ENCODE data around the gene ANXA8.

Gene ANXA8

GRCh38 chr10:47447705-47448104 lies 36.2 kb downstream of the ANXA8 start:
- no peaks in the 10 kb centered on the region for H3K36me3 ChIP-seq (ENCODE audit: control insufficient read depth, insufficient read depth, low read length)

GRCh38 chr10:47447209-47447608 lies 36.7 kb downstream of the ANXA8 start:
- Histone ChIP-seq H3K36me3 (ENCODE audit: control insufficient read depth, insufficient read depth, low read length) (no peaks in the 10 kb centered on the region), H3K4me3 (ENCODE audit: insufficient read depth, low read depth, low read length) (no peak overlapping the region), H3K9me3 (ENCODE audit: control insufficient read depth, low read length) (no peaks in the 10 kb centered on the region), H3K4me1 (ENCODE audit: control insufficient read depth, insufficient read depth, low read length) (no peaks in the 10 kb centered on the region), H3K27me3 (ENCODE audit: control insufficient read depth, insufficient read depth, low read length, poor library complexity, severe bottlenecking) (no peaks in the 10 kb centered on the region), H3K27ac (ENCODE audit: insufficient read depth, low read depth, low read length, poor library complexity, severe bottlenecking) (no peak overlapping the region)
- WGBS, 2 experiments, result 94 to 98% methylated on average over 4 of the region's 4 CpGs

More at GRCh38 chr10:47447705-47448104, 36.2 kb downstream of the ANXA8 start:
- H3K9me3 ChIP-seq (ENCODE audit: control insufficient read depth, low read length), result no peaks in the 10 kb centered on the region
- 81 to 86% methylated on average over 3 of the region's 3 CpGs for WGBS, 2 experiments
- no peaks in the 10 kb centered on the region for H3K4me1 ChIP-seq (ENCODE audit: control insufficient read depth, insufficient read depth, low read length)
- H3K4me3 ChIP-seq (ENCODE audit: insufficient read depth, low read depth, low read length), result no peak overlapping the region
- no peak overlapping the region for H3K27ac ChIP-seq (ENCODE audit: insufficient read depth, low read depth, low read length, poor library complexity, severe bottlenecking)
- H3K27me3 ChIP-seq (ENCODE audit: control insufficient read depth, insufficient read depth, low read length, poor library complexity, severe bottlenecking), result no peaks in the 10 kb centered on the region

- Histone ChIP-seq H3K4me1 (ENCODE audit: control insufficient read depth, insufficient read depth, low read length) (no peaks in the 10 kb centered on the region), H3K4me3 (ENCODE audit: insufficient read depth, low read depth, low read length) (no peak overlapping the region)
- WGBS, 2 experiments, result 88% methylated on average over 1 of the region's 1 CpG; no CpG with 5 or more reads in 1 of the 2 experiments
Observed at GRCh38 chr10:47445720-47446119, 38.2 kb downstream of the ANXA8 start.

GRCh38 chr10:47444047-47444446 lies 39.9 kb downstream of the ANXA8 start:
- H3K27me3 ChIP-seq (ENCODE audit: control insufficient read depth, insufficient read depth, low read length, poor library complexity, severe bottlenecking), result no peaks in the 10 kb centered on the region
- H3K27ac ChIP-seq (ENCODE audit: insufficient read depth, low read depth, low read length, poor library complexity, severe bottlenecking), result no peak overlapping the region
- no peak overlapping the region for H3K4me3 ChIP-seq (ENCODE audit: insufficient read depth, low read depth, low read length)
- no peaks in the 10 kb centered on the region for H3K9me3 ChIP-seq (ENCODE audit: control insufficient read depth, low read length)
- no peaks in the 10 kb centered on the region for H3K36me3 ChIP-seq (ENCODE audit: control insufficient read depth, insufficient read depth, low read length)
- 76 to 86% methylated on average over 2 of the region's 2 CpGs for WGBS, 2 experiments
- H3K4me1 ChIP-seq (ENCODE audit: control insufficient read depth, insufficient read depth, low read length), result no peaks in the 10 kb centered on the region

More at GRCh38 chr10:47445720-47446119, 38.2 kb downstream of the ANXA8 start:
- Histone ChIP-seq H3K27me3 (ENCODE audit: control insufficient read depth, insufficient read depth, low read length, poor library complexity, severe bottlenecking) (no peaks in the 10 kb centered on the region), H3K36me3 (ENCODE audit: control insufficient read depth, insufficient read depth, low read length) (no peaks in the 10 kb centered on the region), H3K9me3 (ENCODE audit: control insufficient read depth, low read length) (no peaks in the 10 kb centered on the region), H3K27ac (ENCODE audit: insufficient read depth, low read depth, low read length, poor library complexity, severe bottlenecking) (no peak overlapping the region)

GRCh38 chr10:47443145-47443544 lies 40.8 kb downstream of the ANXA8 start:
- Histone ChIP-seq H3K9me3 (ENCODE audit: control insufficient read depth, low read length) (no peaks in the 10 kb centered on the region), H3K36me3 (ENCODE audit: control insufficient read depth, insufficient read depth, low read length) (no peaks in the 10 kb centered on the region), H3K27ac (ENCODE audit: insufficient read depth, low read depth, low read length, poor library complexity, severe bottlenecking) (no peak overlapping the region), H3K4me3 (ENCODE audit: insufficient read depth, low read depth, low read length) (no peak overlapping the region), H3K27me3 (ENCODE audit: control insufficient read depth, insufficient read depth, low read length, poor library complexity, severe bottlenecking) (no peaks in the 10 kb centered on the region), H3K4me1 (ENCODE audit: control insufficient read depth, insufficient read depth, low read length) (no peaks in the 10 kb centered on the region)
- 89 to 96% methylated on average over 2 of the region's 2 CpGs for WGBS, 2 experiments

GRCh38 chr10:47442351-47442750 lies 41.6 kb downstream of the ANXA8 start:
- no peaks in the 10 kb centered on the region for H3K9me3 ChIP-seq (ENCODE audit: control insufficient read depth, low read length)
- whole genome bisulfite sequencing, 2 experiments, result 93 to 94% methylated on average over 5 of the region's 5 CpGs
- no peaks in the 10 kb centered on the region for H3K36me3 ChIP-seq (ENCODE audit: control insufficient read depth, insufficient read depth, low read length)
- H3K4me3 ChIP-seq (ENCODE audit: insufficient read depth, low read depth, low read length), result no peak overlapping the region
- H3K27ac ChIP-seq (ENCODE audit: insufficient read depth, low read depth, low read length, poor library complexity, severe bottlenecking), result no peak overlapping the region
- H3K27me3 ChIP-seq (ENCODE audit: control insufficient read depth, insufficient read depth, low read length, poor library complexity, severe bottlenecking), result no peaks in the 10 kb centered on the region
- H3K4me1 ChIP-seq (ENCODE audit: control insufficient read depth, insufficient read depth, low read length), result no peaks in the 10 kb centered on the region

GRCh38 chr10:47441938-47442337 lies 42.0 kb downstream of the ANXA8 start:
- no peaks in the 10 kb centered on the region for H3K9me3 ChIP-seq (ENCODE audit: control insufficient read depth, low read length)
- WGBS, 2 experiments, result 86% methylated on average over 4 of the region's 4 CpGs

GRCh38 chr10:47440207-47440606 lies 43.7 kb downstream of the ANXA8 start:
- no peak overlapping the region for H3K27ac ChIP-seq (ENCODE audit: insufficient read depth, low read depth, low read length, poor library complexity, severe bottlenecking)
- no peaks in the 10 kb centered on the region for H3K9me3 ChIP-seq (ENCODE audit: control insufficient read depth, low read length)
- H3K4me1 ChIP-seq (ENCODE audit: control insufficient read depth, insufficient read depth, low read length), result no peaks in the 10 kb centered on the region
- H3K4me3 ChIP-seq (ENCODE audit: insufficient read depth, low read depth, low read length), result no peak overlapping the region
- WGBS, 2 experiments, result 92 to 95% methylated on average over 4 of the region's 4 CpGs
- H3K27me3 ChIP-seq (ENCODE audit: control insufficient read depth, insufficient read depth, low read length, poor library complexity, severe bottlenecking), result no peaks in the 10 kb centered on the region
- H3K36me3 ChIP-seq (ENCODE audit: control insufficient read depth, insufficient read depth, low read length), result no peaks in the 10 kb centered on the region

More at GRCh38 chr10:47441938-47442337, 42.0 kb downstream of the ANXA8 start:
- no peak overlapping the region for H3K27ac ChIP-seq (ENCODE audit: insufficient read depth, low read depth, low read length, poor library complexity, severe bottlenecking)
- no peaks in the 10 kb centered on the region for H3K36me3 ChIP-seq (ENCODE audit: control insufficient read depth, insufficient read depth, low read length)
- no peaks in the 10 kb centered on the region for H3K4me1 ChIP-seq (ENCODE audit: control insufficient read depth, insufficient read depth, low read length)
- no peaks in the 10 kb centered on the region for H3K27me3 ChIP-seq (ENCODE audit: control insufficient read depth, insufficient read depth, low read length, poor library complexity, severe bottlenecking)
- H3K4me3 ChIP-seq (ENCODE audit: insufficient read depth, low read depth, low read length), result no peak overlapping the region

GRCh38 chr10:47438857-47439474 lies 44.9 kb downstream of the ANXA8 start:
- H3K27me3 ChIP-seq (ENCODE audit: control insufficient read depth, insufficient read depth, low read length, poor library complexity, severe bottlenecking), result no peaks in the 10 kb centered on the region
- no peak overlapping the region for H3K27ac ChIP-seq (ENCODE audit: insufficient read depth, low read depth, low read length, poor library complexity, severe bottlenecking)
- no peak overlapping the region for H3K4me3 ChIP-seq (ENCODE audit: insufficient read depth, low read depth, low read length)
- 47 to 56% methylated on average over 6 of the region's 6 CpGs for WGBS, 2 experiments
- H3K4me1 ChIP-seq (ENCODE audit: control insufficient read depth, insufficient read depth, low read length), result no peaks in the 10 kb centered on the region
- H3K9me3 ChIP-seq (ENCODE audit: control insufficient read depth, low read length), result no peaks in the 10 kb centered on the region
- no peaks in the 10 kb centered on the region for H3K36me3 ChIP-seq (ENCODE audit: control insufficient read depth, insufficient read depth, low read length)

GRCh38 chr10:47435081-47435480 lies 48.8 kb downstream of the ANXA8 start:
- no peaks in the 10 kb centered on the region for H3K36me3 ChIP-seq (ENCODE audit: control insufficient read depth, insufficient read depth, low read length)
- H3K27ac ChIP-seq (ENCODE audit: insufficient read depth, low read depth, low read length, poor library complexity, severe bottlenecking), result no peak overlapping the region
- no peaks in the 10 kb centered on the region for H3K9me3 ChIP-seq (ENCODE audit: control insufficient read depth, low read length)
- H3K4me1 ChIP-seq (ENCODE audit: control insufficient read depth, insufficient read depth, low read length), result no peaks in the 10 kb centered on the region
- H3K4me3 ChIP-seq (ENCODE audit: insufficient read depth, low read depth, low read length), result no peak overlapping the region
- H3K27me3 ChIP-seq (ENCODE audit: control insufficient read depth, insufficient read depth, low read length, poor library complexity, severe bottlenecking), result no peaks in the 10 kb centered on the region
